HEK293T (cell line): ENCODE measurements around the gene ARFIP1.

ENCODE experiments used
- ARNT ChIP-seq: fragments of 450-650 bp; IDR thresholded peaks from 2 replicates; pipeline ENCODE4 v1.6.1; 2017; ENCODE audit warnings: mild to moderate bottlenecking
- BHLHE40 ChIP-seq: fragments of 450-650 bp; IDR thresholded peaks from 2 replicates; pipeline ENCODE4 v1.6.1; 2016; ENCODE audit warnings: mild to moderate bottlenecking, moderate library complexity, borderline replicate concordance
- ELF4 ChIP-seq: fragments of 450-650 bp; IDR thresholded peaks from 2 replicates; pipeline ENCODE4 v1.6.1; 2017; ENCODE audit warnings: antibody characterized with exemption
- FOXA1 ChIP-seq: fragments of 450-650 bp; IDR thresholded peaks from 2 replicates; pipeline ENCODE4 v1.6.1; 2016; ENCODE audit warnings: mild to moderate bottlenecking
- FOXM1 ChIP-seq: fragments of 450-650 bp; IDR thresholded peaks from 2 replicates; pipeline ENCODE4 v1.6.1; 2017; ENCODE audit warnings: mild to moderate bottlenecking, borderline replicate concordance
- HDGF ChIP-seq: fragments of 450-650 bp; IDR thresholded peaks from 2 replicates; pipeline ENCODE4 v1.6.1; 2017; ENCODE audit warnings: antibody characterized with exemption, borderline replicate concordance
- L3MBTL2 ChIP-seq: fragments of 450-650 bp; conservative IDR thresholded peaks from 2 replicates; pipeline ENCODE4 v1.6.1; 2016; ENCODE audit warnings: mild to moderate bottlenecking
- PKNOX1 ChIP-seq: fragments of 450-650 bp; IDR thresholded peaks from 2 replicates; pipeline ENCODE4 v1.6.1; 2016
- SP1 ChIP-seq: fragments of 450-650 bp; IDR thresholded peaks from 2 replicates; pipeline ENCODE4 v1.6.1; 2017
- SUZ12 ChIP-seq: fragments of 450-650 bp; IDR thresholded peaks from 2 replicates; pipeline ENCODE4 v1.6.1; 2016; ENCODE audit warnings: mild to moderate bottlenecking

- TF ChIP-seq L3MBTL2: no peak
- no peak for TF ChIP-seq PKNOX1
- TF ChIP-seq SUZ12: no peak
- no peak for TF ChIP-seq SP1
- no peak for TF ChIP-seq BHLHE40
- TF ChIP-seq HDGF: no peak
- TF ChIP-seq FOXM1: no peak
- TF ChIP-seq ARNT: no peak
- no peak for TF ChIP-seq ELF4
- TF ChIP-seq FOXA1: no peak
Observed at GRCh38 chr4:152925851-152926250, 146.1 kb downstream of the ARFIP1 start.
